Activated CD8-positive, alpha-beta memory T cell treated with anti-CD3 and anti-CD28 coated beads, Interleukin-2, amount 10 ng/mL, durations not matched to agents 7 days and 5 days (primary cell): ENCODE data around the gene DOCK9. TPM values are rescaled to one million over a fixed set of nuclear protein-coding genes. Genes with fewer than 3 reads are reported as not detected.

Experiments used
- ATAC-seq: fragments of 150-1000 bp; cut with Tn5 transposase; one replicate; pipeline ENCODE4 v1.10.0; 2021; ENCODE audit warnings: moderate library complexity
- CTCF ChIA-PET: fragments of 350-600 bp; sonication (Branson Sonifier 250); formaldehyde crosslinking; loops from one replicate; lab custom pipeline; 2021; ENCODE audit warnings: antibody characterized with exemption; lab: Charles Lee
- DNase-seq: peaks from one replicate; pipeline ENCODE4 v3.0.0-alpha.2; 2020
- H3K27ac Mint-ChIP-seq: one replicate; pipeline ENCODE4 v1.8.0; 2021; ENCODE audit warnings: mild to moderate bottlenecking, mixed read lengths
- H3K27me3 Mint-ChIP-seq: one replicate; pipeline ENCODE4 v1.8.0; 2021; ENCODE audit warnings: mixed read lengths
- H3K36me3 Mint-ChIP-seq: one replicate; pipeline ENCODE4 v1.8.0; 2021; ENCODE audit warnings: mild to moderate bottlenecking, mixed read lengths
- H3K4me1 Mint-ChIP-seq: one replicate; pipeline ENCODE4 v1.8.0; 2021; ENCODE audit warnings: mixed read lengths
- H3K4me3 Mint-ChIP-seq: one replicate; pipeline ENCODE4 v1.8.0; 2021; ENCODE audit warnings: mild to moderate bottlenecking, moderate library complexity, mixed read lengths
- H3K9me3 Mint-ChIP-seq: one replicate; pipeline ENCODE4 v1.8.0; 2022; ENCODE audit warnings: low read depth, mixed read lengths
- total RNA-seq, 2 experiments: library from RNA; stranded (reverse); gene quantifications; one replicate each; pipeline ENCODE4 v1.2.3, GENCODE V29; 2021

DOCK9 gene
- total RNA-seq, 2 experiments from 2014 or later: 37.5 to 79.9 TPM

DNA sequence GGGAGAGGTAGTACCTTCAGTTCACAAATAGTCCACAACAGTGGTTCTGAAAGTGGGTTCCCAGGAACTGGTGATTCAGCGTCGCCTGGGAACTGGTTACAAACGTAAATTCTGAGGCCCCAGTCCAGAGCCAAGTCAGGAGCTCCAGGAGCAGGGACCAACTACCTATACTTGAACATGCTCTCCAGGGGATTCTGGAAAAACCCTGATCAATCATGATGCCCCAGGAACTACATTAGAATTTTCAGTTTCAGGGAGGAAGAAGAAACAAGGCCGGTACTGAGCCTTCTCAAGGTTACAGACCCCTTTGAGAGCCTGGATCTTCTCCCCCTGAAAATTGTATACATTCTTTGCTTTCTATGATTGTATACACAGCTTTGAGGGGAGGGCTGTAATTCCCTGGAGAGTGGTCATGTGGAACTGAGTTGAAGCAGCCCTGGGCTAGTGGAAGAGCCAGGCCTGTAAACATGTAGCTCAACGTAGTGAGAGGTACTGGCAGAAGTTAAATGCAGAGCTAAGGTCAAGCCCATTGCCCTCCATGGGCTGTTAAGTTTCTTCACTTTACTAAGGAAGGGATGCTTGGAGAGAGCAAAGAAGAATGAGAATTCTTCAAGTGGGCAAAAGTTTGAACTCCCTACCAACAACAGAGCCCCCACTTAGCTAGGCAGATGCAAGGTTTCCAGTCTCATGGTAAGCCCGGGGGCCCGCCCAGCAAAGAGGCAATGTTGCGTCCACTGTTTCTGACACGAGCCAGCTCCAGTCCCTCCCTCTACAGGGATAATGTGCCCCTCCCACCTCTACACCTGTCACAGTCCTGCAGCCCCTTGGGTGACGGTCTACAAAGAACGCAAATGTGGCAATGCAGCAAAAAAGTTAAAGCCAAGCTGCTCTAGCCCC lies 17.0 kb downstream of the DOCK9 start:
- no peak for ATAC-seq

GRCh38 chr13:98959786-98960605 lies 17.9 kb downstream of the DOCK9 start:
- H3K27me3 Mint-ChIP-seq: no peaks in the 10 kb centered on the region
- no peak overlapping the region for H3K4me3 Mint-ChIP-seq
- no peak for ATAC-seq

More for the DNA sequence above, 17.0 kb downstream of the DOCK9 start:
- H3K27ac Mint-ChIP-seq: no peak overlapping the region
- DNase-seq: no peak
- H3K27me3 Mint-ChIP-seq: no peaks in the 10 kb centered on the region
- H3K4me1 Mint-ChIP-seq: peaks cover 3% of the 10 kb centered on the region
- CTCF ChIA-PET: no interaction called here
- H3K9me3 Mint-ChIP-seq: no peaks in the 10 kb centered on the region
- no peak overlapping the region for H3K4me3 Mint-ChIP-seq
- peaks cover under 1% of the 10 kb centered on the region for H3K36me3 Mint-ChIP-seq

DNA sequence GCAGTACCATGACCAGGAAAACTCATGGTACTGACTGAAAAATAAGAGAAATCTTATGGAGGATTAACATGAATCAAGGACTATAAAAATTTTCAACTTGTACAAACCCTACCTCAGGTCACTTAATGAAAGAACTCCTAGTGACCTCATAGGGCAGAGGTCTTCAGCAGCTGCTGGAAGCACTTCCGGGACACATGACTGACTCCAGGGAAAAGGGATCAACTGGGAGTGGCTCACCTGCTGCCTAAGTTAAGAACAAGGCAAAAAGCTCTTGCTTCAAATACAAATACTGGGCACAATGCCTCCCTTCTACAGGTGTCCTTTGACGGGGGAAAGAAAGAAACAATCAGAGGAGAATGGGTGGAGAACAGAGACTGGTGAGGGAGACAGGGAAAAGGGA lies 18.6 kb downstream of the DOCK9 start:
- H3K36me3 Mint-ChIP-seq: peaks cover 1% of the 10 kb centered on the region
- no peak overlapping the region for H3K27ac Mint-ChIP-seq
- H3K4me3 Mint-ChIP-seq: no peak overlapping the region
- CTCF ChIA-PET: no interaction called here
- H3K27me3 Mint-ChIP-seq: no peaks in the 10 kb centered on the region
- no peaks in the 10 kb centered on the region for H3K9me3 Mint-ChIP-seq
- ATAC-seq (no peak), DNase-seq (no peak)
- peaks cover 3% of the 10 kb centered on the region for H3K4me1 Mint-ChIP-seq

More at GRCh38 chr13:98959786-98960605, 17.9 kb downstream of the DOCK9 start:
- no peak for DNase-seq
- H3K4me1 Mint-ChIP-seq: peaks cover 3% of the 10 kb centered on the region
- CTCF ChIA-PET: no interaction called here
- no peaks in the 10 kb centered on the region for H3K36me3 Mint-ChIP-seq
- H3K27ac Mint-ChIP-seq: no peak overlapping the region
- H3K9me3 Mint-ChIP-seq: no peaks in the 10 kb centered on the region

- Mint-ChIP-seq H3K36me3 (peaks cover 1% of the 10 kb centered on the region), H3K9me3 (no peaks in the 10 kb centered on the region), H3K27me3 (no peaks in the 10 kb centered on the region), H3K4me3 (no peak overlapping the region), H3K4me1 (peaks cover 3% of the 10 kb centered on the region), H3K27ac (no peak overlapping the region)
- CTCF ChIA-PET: interaction anchor here (1.0 kb wide), 1 partner anchor 12 kb away, joined by 3 read pairs; no protein-coding TSS in a partner anchor
- ATAC-seq: no peak
- no peak for DNase-seq
Measured at GRCh38 chr13:98958443-98958794, 19.4 kb downstream of the DOCK9 start.

DNA sequence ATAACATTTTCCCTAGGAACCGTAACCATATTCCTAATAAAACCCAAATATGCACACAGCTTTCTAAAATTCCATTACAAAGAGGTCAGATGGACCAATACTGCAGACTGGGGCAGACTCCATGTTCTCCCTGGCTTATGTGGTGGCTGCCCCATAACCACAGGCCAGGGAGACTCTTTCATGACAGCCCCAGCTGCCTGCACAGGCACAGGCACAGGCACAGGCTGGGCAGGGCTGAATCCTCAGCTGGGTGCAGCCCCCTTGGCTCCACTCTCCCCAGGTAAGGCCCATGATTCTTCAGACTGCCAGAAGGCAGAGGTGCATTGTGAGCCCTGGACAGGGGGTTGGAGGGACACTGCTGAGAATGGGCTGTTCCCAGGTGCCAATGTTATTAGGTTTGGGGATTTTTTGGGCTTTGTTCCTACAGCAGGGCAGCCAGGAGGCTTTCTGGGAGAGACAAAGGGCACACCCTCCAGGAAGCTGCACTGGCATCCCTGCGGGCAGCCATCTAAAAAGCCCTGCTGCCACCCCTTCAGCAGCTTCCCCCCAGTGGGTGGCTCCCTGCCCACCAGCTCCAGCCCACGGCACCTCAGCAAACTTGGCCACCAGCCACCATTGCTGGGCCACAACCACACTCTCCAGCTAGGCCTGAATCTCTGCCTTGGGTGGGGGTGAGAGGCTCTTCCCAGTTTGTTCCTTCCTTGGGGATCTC lies 20.0 kb downstream of the DOCK9 start:
- no peak overlapping the region for H3K27ac Mint-ChIP-seq
- DNase-seq (no peak), ATAC-seq (no peak)
- H3K27me3 Mint-ChIP-seq: no peaks in the 10 kb centered on the region
- H3K36me3 Mint-ChIP-seq: peaks cover 2% of the 10 kb centered on the region
- H3K4me1 Mint-ChIP-seq: peaks cover 3% of the 10 kb centered on the region
- no peaks in the 10 kb centered on the region for H3K9me3 Mint-ChIP-seq
- CTCF ChIA-PET: interaction anchor here (1.0 kb wide), 1 partner anchor 13 kb away, joined by 3 read pairs; no protein-coding TSS in a partner anchor
- H3K4me3 Mint-ChIP-seq: no peak overlapping the region

GRCh38 chr13:98955336-98955735 lies 22.5 kb downstream of the DOCK9 start:
- no peaks in the 10 kb centered on the region for H3K27me3 Mint-ChIP-seq
- H3K9me3 Mint-ChIP-seq: no peaks in the 10 kb centered on the region
- DNase-seq (no peak), ATAC-seq (no peak)
- peaks cover 10% of the 10 kb centered on the region for H3K36me3 Mint-ChIP-seq
- peaks cover 3% of the 10 kb centered on the region for H3K4me1 Mint-ChIP-seq
- CTCF ChIA-PET: no interaction called here
- no peak overlapping the region for H3K4me3 Mint-ChIP-seq
- no peak overlapping the region for H3K27ac Mint-ChIP-seq

DNA sequence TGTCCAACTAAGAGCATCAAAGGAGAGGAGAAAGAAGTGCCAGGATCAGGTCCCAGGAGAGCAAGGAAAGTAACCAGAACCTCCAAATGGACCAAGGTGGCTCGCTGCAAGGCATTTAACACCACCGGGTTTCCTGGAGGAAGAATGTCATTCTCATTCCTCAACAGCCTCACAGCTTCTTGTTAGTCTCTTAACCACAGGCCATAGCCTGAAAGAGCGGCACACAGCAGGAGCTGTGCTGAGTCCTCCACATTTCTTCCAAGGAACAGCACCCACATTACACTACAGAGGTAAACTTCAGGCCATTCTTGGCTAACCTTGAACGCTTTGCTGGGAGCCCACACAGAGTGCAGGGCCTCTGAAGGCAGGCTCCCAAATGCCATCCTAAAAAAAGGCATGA lies 23.6 kb downstream of the DOCK9 start:
- Mint-ChIP-seq H3K9me3 (no peaks in the 10 kb centered on the region), H3K27ac (no peak overlapping the region), H3K4me1 (peaks cover under 1% of the 10 kb centered on the region), H3K27me3 (no peaks in the 10 kb centered on the region), H3K36me3 (peaks cover 11% of the 10 kb centered on the region), H3K4me3 (no peak overlapping the region)
- CTCF ChIA-PET: no interaction called here
- ATAC-seq: no peak
- DNase-seq: no peak

GRCh38 chr13:98951266-98951665 lies 26.6 kb downstream of the DOCK9 start:
- H3K27me3 Mint-ChIP-seq: no peaks in the 10 kb centered on the region
- H3K27ac Mint-ChIP-seq: no peak overlapping the region
- no peaks in the 10 kb centered on the region for H3K4me1 Mint-ChIP-seq
- H3K36me3 Mint-ChIP-seq: peaks cover 11% of the 10 kb centered on the region
- DNase-seq (no peak), ATAC-seq (no peak)
- CTCF ChIA-PET: no interaction called here
- H3K9me3 Mint-ChIP-seq: no peaks in the 10 kb centered on the region
- no peak overlapping the region for H3K4me3 Mint-ChIP-seq

GRCh38 chr13:98950705-98951104 lies 27.2 kb downstream of the DOCK9 start:
- CTCF ChIA-PET: no interaction called here
- H3K36me3 Mint-ChIP-seq: peaks cover 11% of the 10 kb centered on the region

DNA sequence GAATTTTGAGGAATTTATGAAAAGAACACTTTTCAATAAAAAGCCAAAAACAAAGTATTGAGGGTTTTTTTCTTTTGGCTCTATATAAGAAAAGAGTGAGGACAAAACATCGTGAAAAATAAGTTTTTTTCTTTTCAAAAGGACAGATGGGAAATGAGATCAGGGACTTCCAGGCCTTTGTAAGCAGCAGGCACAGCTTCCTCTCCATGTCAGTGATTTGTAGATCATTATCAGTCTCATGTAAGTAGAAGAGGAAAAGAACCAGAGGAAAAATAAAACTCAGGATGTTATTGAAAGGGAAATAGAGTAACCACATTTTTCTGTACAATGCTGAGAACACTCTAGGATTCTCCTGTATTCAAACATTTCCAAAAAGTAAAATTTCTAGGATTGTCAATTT lies 29.9 kb downstream of the DOCK9 start:
- Mint-ChIP-seq H3K4me1 (no peaks in the 10 kb centered on the region), H3K9me3 (no peaks in the 10 kb centered on the region), H3K27me3 (no peaks in the 10 kb centered on the region), H3K4me3 (no peak overlapping the region), H3K27ac (no peak overlapping the region), H3K36me3 (peaks cover 12% of the 10 kb centered on the region)
- DNase-seq (no peak), ATAC-seq (no peak)
- CTCF ChIA-PET: no interaction called here

More at GRCh38 chr13:98950705-98951104, 27.2 kb downstream of the DOCK9 start:
- ATAC-seq (no peak), DNase-seq (no peak)
- Mint-ChIP-seq H3K4me1 (no peaks in the 10 kb centered on the region), H3K4me3 (no peak overlapping the region), H3K27ac (no peak overlapping the region), H3K9me3 (no peaks in the 10 kb centered on the region), H3K27me3 (no peaks in the 10 kb centered on the region)

DNA sequence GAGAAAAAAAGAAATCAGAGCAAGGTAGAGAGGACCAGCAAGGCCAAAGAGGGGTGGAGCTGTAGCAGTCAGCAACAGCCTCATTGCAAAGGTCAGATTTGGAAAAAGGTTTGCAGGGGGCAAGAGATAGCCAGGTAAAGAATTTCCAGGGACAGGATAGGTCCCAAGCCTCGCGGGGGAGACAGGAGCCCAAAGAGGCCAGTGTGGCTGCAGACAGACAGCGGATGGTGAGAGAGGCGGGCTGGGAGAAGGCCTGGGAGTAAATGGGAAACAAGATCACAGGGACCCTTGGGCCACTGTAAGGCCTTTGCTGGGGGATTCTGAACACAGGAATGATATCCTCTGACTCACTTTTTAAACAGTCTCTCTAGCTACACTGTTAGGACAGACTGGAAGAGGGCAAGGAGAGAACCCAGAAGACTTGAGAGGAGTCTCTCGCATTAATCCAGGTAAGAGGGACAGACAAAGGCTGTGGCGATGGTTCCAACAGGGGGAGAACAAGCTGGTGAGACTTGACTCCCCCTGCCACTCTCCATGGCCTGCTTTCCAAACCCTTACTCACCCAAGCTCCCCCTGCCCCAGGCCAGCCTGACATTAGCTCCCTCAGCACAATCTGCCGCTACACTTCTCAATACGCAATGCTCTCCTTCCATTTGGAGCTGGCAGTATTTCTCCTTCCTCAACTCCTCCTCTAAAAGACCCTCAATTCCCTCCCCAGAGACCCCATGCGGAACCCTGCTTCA lies 31.8 kb downstream of the DOCK9 start:
- Mint-ChIP-seq H3K4me3 (no peak overlapping the region), H3K27me3 (no peaks in the 10 kb centered on the region), H3K27ac (no peak overlapping the region), H3K4me1 (no peaks in the 10 kb centered on the region), H3K36me3 (peaks cover 6% of the 10 kb centered on the region), H3K9me3 (no peaks in the 10 kb centered on the region)
- ATAC-seq (no peak), DNase-seq (no peak)
- CTCF ChIA-PET: no interaction called here

DNA sequence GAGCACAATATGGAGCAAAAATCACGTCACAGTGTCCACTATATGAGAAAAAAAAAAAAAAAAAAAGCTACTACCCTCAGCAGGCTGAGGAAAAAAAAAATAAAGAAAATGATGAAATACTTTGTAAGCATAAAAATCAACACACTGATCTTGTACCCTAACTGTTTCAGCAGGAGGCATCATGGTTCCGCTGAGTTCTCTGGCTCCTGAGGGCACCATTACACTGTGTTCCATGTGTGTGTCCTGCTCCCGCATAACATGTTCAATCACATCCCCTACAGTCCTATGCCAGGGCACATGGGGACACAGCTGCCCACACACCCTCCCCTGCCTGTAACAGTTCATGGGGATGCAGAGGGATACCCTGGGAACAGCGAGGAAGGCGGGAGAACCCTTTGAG lies 33.5 kb downstream of the DOCK9 start:
- ATAC-seq (no peak), DNase-seq (no peak)
- Mint-ChIP-seq H3K4me1 (no peaks in the 10 kb centered on the region), H3K4me3 (no peak overlapping the region), H3K27ac (no peak overlapping the region), H3K27me3 (no peaks in the 10 kb centered on the region), H3K9me3 (no peaks in the 10 kb centered on the region), H3K36me3 (peaks cover 2% of the 10 kb centered on the region)
- CTCF ChIA-PET: interaction anchor here (1.0 kb wide), 2 partner anchors 12 to 25 kb away, joined by 3 read pairs; no protein-coding TSS in a partner anchor

GRCh38 chr13:98942997-98943396 lies 34.9 kb downstream of the DOCK9 start:
- no peak overlapping the region for H3K4me3 Mint-ChIP-seq
- H3K9me3 Mint-ChIP-seq: no peaks in the 10 kb centered on the region
- CTCF ChIA-PET: no interaction called here
- no peak for ATAC-seq
- no peak overlapping the region for H3K27ac Mint-ChIP-seq
- no peak for DNase-seq
- no peaks in the 10 kb centered on the region for H3K27me3 Mint-ChIP-seq
- peaks cover 2% of the 10 kb centered on the region for H3K36me3 Mint-ChIP-seq
- H3K4me1 Mint-ChIP-seq: no peaks in the 10 kb centered on the region
